GM23248 (cell line): ENCODE results near the gene DHRS1. TPM values are rescaled to one million over a fixed set of nuclear protein-coding genes. Genes with fewer than 3 reads are reported as not detected.

ENCODE experiments used
- DNase-seq: peaks from one replicate; pipeline ENCODE4 v3.0.0-alpha.2; 2015
- H2AFZ ChIP-seq: fragments of 200-600 bp; sonication (generic); 2 replicates; pipeline ENCODE4 v1.6.1; 2016; ENCODE audit warnings: antibody characterized with exemption
- H3F3A ChIP-seq: fragments of 200-600 bp; sonication (generic); 2 replicates; pipeline ENCODE4 v1.6.1; 2016; ENCODE audit warnings: mild to moderate bottlenecking, antibody characterized with exemption, mixed run types; ENCODE audit not compliant: insufficient read depth
- H3K27ac ChIP-seq: fragments of 200-600 bp; sonication (generic); 2 replicates; pipeline ENCODE4 v1.5.1; 2016; ENCODE audit warnings: mild to moderate bottlenecking
- H3K27me3 ChIP-seq: fragments of 200-600 bp; sonication (generic); replicated peaks from 2 replicates; pipeline ENCODE4 v1.6.1; 2016; ENCODE audit warnings: mild to moderate bottlenecking; ENCODE audit not compliant: insufficient read depth
- H3K36me3 ChIP-seq: fragments of 200-600 bp; sonication (generic); 2 replicates; pipeline ENCODE4 v1.6.1; 2016; ENCODE audit warnings: low read depth, mild to moderate bottlenecking
- H3K4me1 ChIP-seq: fragments of 200-600 bp; sonication (generic); 2 replicates; pipeline ENCODE4 v1.6.1; 2016; ENCODE audit warnings: mild to moderate bottlenecking; ENCODE audit not compliant: insufficient read depth
- H3K4me2 ChIP-seq: fragments of 200-600 bp; sonication (generic); one replicate; pipeline ENCODE4 v1.6.1; 2016; ENCODE audit warnings: mild to moderate bottlenecking; ENCODE audit not compliant: unreplicated experiment
- H3K4me3 ChIP-seq: fragments of 200-600 bp; sonication (generic); 2 replicates; pipeline ENCODE4 v1.5.1; 2016; ENCODE audit warnings: mild to moderate bottlenecking
- H3K79me2 ChIP-seq: fragments of 200-600 bp; sonication (generic); 2 replicates; pipeline ENCODE4 v1.6.1; 2016; ENCODE audit warnings: mild to moderate bottlenecking; ENCODE audit not compliant: insufficient read depth
- H3K9ac ChIP-seq: fragments of 200-600 bp; sonication (generic); 2 replicates; pipeline ENCODE4 v1.6.1; 2016; ENCODE audit warnings: mild to moderate bottlenecking
- H3K9me2 ChIP-seq: fragments of 200-600 bp; sonication (generic); 2 replicates; pipeline ENCODE4 v1.6.1; 2016; ENCODE audit warnings: mixed run types, mild to moderate bottlenecking, moderate library complexity; ENCODE audit not compliant: insufficient read depth
- H3K9me3 ChIP-seq: fragments of 200-600 bp; sonication (generic); one replicate; pipeline ENCODE4 v1.6.1; 2017; ENCODE audit warnings: low read depth
- H4K20me1 ChIP-seq: fragments of 200-600 bp; sonication (generic); 2 replicates; pipeline ENCODE4 v1.6.0; 2016; ENCODE audit not compliant: insufficient read depth
- EZH2 ChIP-seq: fragments of 200-600 bp; sonication (generic); IDR thresholded peaks from 2 replicates; pipeline ENCODE4 v1.6.1; 2018; ENCODE audit warnings: antibody characterized with exemption, mild to moderate bottlenecking; ENCODE audit not compliant: insufficient read depth, poor library complexity, severe bottlenecking
- EZH2phosphoT487 ChIP-seq: fragments of 200-600 bp; sonication (generic); IDR thresholded peaks from 2 replicates; pipeline ENCODE4 v1.6.1; 2018; ENCODE audit warnings: antibody characterized with exemption, moderate library complexity, mild to moderate bottlenecking, low read depth; ENCODE audit not compliant: insufficient read depth
- WGBS, 2 experiments: methylation state at CpG; one replicate each; pipeline ENCODE4 v1.1.6; 2015 to 2017; ENCODE audit warnings: low lambda C conversion rate in 2 of 2, low coverage in 1 of 2; ENCODE audit errors: missing lambda C conversion rate in 2 of 2; 5-methylcytosine and 5-hydroxymethylcytosine counted together
- in situ Hi-C: fragments of 300-500 bp; cut with MboI; formaldehyde crosslinking; loops from 2 replicates; pipeline ENCODE4 v1.15.0; 2020
- polyA plus RNA-seq: library from polyadenylated mRNA; unstranded; fragments of >200 nt; fragmentation: Nextera tagmentation; extraction: Ambion mirVana; gene quantifications from 2 replicates; pipeline ENCODE4 v1.2.1, GENCODE V29; 2016
- total RNA-seq: library from RNA; depleted of rRNA; stranded (reverse); fragments of >200 nt; shearing (Covaris generic); gene quantifications from 2 replicates; pipeline ENCODE4 v1.2.3, GENCODE V29; 2014

Gene DHRS1
- total and polyA plus RNA-seq, 2 experiments from 2014 or later, result 12.8 to 31.0 TPM

GRCh38 chr14:24268225-24268624, 31.4 kb downstream of the DHRS1 start:
- in situ Hi-C loops, result no loop called here
- no peaks in the 10 kb centered on the region for H3K9me3 ChIP-seq
- no peak for TF ChIP-seq EZH2
- TF ChIP-seq EZH2phosphoT487, result no peak
- H3K9me2 ChIP-seq, result no peaks in the 10 kb centered on the region
- peaks cover 5% of the 10 kb centered on the region; the same call in 1 of the 2 replicates for H3K79me2 ChIP-seq
- H4K20me1 ChIP-seq, result no peaks in the 10 kb centered on the region
- no peaks in the 10 kb centered on the region for H3F3A ChIP-seq
- no peak overlapping the region for H3K9ac ChIP-seq
- H3K27ac ChIP-seq, result no peak overlapping the region
- H3K36me3 ChIP-seq, result no peaks in the 10 kb centered on the region
- 87 to 91% methylated on average over 9 of the region's 9 CpGs for WGBS, 2 experiments
- peaks cover 3% of the 10 kb centered on the region; the same call in 1 of the 2 replicates for H3K4me1 ChIP-seq
- no peak for DNase-seq
- no peak overlapping the region for H3K4me2 ChIP-seq
- no peak overlapping the region for H3K4me3 ChIP-seq
- no peak overlapping the region for H2AFZ ChIP-seq
- no peaks in the 10 kb centered on the region for H3K27me3 ChIP-seq

- Histone ChIP-seq H3K36me3 (no peaks in the 10 kb centered on the region), H3K27ac (no peak overlapping the region), H3K9me3 (no peaks in the 10 kb centered on the region), H3K27me3 (no peaks in the 10 kb centered on the region), H3K4me3 (no peak overlapping the region), H3K9ac (no peak overlapping the region), H4K20me1 (no peaks in the 10 kb centered on the region), H3K4me1 (peaks cover 3% of the 10 kb centered on the region; the same call in 1 of the 2 replicates), H3K79me2 (peaks cover 5% of the 10 kb centered on the region; the same call in 1 of the 2 replicates), H3K4me2 (no peak overlapping the region), H3K9me2 (no peaks in the 10 kb centered on the region), H3F3A (no peaks in the 10 kb centered on the region), H2AFZ (no peak overlapping the region)
- in situ Hi-C loops, result no loop called here
- TF ChIP-seq EZH2, result no peak
- no peak for TF ChIP-seq EZH2phosphoT487
- 87 to 94% methylated on average over 9 of the region's 9 CpGs for WGBS, 2 experiments
- no peak for DNase-seq
Measured at GRCh38 chr14:24267516-24267915, 32.1 kb downstream of the DHRS1 start.

DNA sequence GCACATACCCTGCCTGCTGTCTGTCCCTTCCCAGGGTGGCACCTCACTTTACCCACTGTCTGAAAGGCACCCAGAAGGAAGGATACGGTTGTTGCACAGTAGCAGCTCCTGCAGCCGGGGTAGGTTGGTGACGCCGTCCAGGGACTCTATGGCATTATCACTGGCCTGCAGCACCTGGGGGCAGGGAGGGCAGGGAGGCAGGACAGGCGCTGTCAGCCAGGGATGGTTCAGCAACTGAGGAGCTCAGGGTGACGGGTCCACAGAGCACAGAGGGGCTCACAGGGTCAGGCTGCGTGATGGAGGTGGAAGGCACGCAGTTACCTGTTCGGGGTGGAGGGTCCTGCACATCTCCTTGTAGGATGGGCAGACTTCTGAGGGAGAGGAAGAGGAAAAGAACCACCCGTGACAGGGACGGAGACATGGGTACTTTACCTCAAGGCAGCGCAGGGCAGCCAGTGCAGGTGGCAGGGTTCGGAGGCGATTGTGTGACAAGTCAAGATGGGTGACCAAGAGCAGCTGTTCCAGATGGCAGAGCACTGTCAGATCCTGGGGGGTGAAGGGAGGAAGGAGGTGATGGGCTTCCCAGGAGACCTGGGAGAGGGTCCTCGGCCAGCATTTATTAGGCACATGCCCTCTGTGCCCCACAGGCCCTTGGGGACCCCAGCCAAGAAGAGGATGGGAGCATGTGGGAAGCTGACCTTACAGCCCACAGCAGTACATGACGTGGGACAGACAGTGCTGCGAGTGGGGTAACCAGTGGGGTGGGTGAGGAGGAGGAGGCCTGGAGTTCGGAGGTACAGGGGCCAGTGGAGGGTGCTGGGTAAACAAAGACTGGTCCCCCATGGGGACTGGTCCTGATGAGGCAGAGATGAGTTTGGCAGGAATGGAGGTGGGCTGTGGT, 33.0 kb downstream of the DHRS1 start:
- Histone ChIP-seq H3K79me2 (peaks cover 5% of the 10 kb centered on the region; the same call in 1 of the 2 replicates), H3K9me2 (no peaks in the 10 kb centered on the region), H3K4me2 (no peak overlapping the region), H3K4me3 (no peak overlapping the region), H3K36me3 (no peaks in the 10 kb centered on the region), H4K20me1 (no peaks in the 10 kb centered on the region), H3K27ac (no peak overlapping the region), H3K27me3 (no peaks in the 10 kb centered on the region), H3K4me1 (no peaks in the 10 kb centered on the region), H2AFZ (no peak overlapping the region), H3F3A (no peaks in the 10 kb centered on the region), H3K9ac (no peak overlapping the region), H3K9me3 (no peaks in the 10 kb centered on the region)
- no peak for TF ChIP-seq EZH2
- TF ChIP-seq EZH2phosphoT487, result no peak
- 86 to 89% methylated on average over 18 of the region's 18 CpGs for WGBS, 2 experiments
- in situ Hi-C loops, result no loop called here
- no peak for DNase-seq

GRCh38 chr14:24264298-24264697, 35.3 kb downstream of the DHRS1 start:
- TF ChIP-seq EZH2 (no peak), EZH2phosphoT487 (no peak)
- no peak for DNase-seq

More at GRCh38 chr14:24264298-24264697, 35.3 kb downstream of the DHRS1 start:
- Histone ChIP-seq H2AFZ (no peak overlapping the region), H3K36me3 (no peaks in the 10 kb centered on the region), H3K4me3 (no peak overlapping the region), H3K9ac (no peak overlapping the region), H3K79me2 (no peaks in the 10 kb centered on the region), H3K4me1 (peaks cover 2% of the 10 kb centered on the region), H3K9me3 (no peaks in the 10 kb centered on the region), H3F3A (no peaks in the 10 kb centered on the region), H4K20me1 (no peaks in the 10 kb centered on the region), H3K27ac (no peak overlapping the region), H3K27me3 (no peaks in the 10 kb centered on the region), H3K4me2 (no peak overlapping the region), H3K9me2 (no peaks in the 10 kb centered on the region)
- WGBS, 2 experiments, result 52 to 61% methylated on average over 6 of the region's 6 CpGs
- in situ Hi-C loops, result no loop called here
